Hepatocyte (in vitro differentiated cells): ENCODE measurements around the gene GGA1.

ENCODE experiments used
- CTCF ChIP-seq: fragments of 200-600 bp; sonication (generic); IDR thresholded peaks from 2 replicates; pipeline ENCODE4 v1.5.1; 2016; ENCODE audit warnings: antibody characterized with exemption, mild to moderate bottlenecking; ENCODE audit not compliant: poor library complexity
- EZH2 ChIP-seq: fragments of 200-600 bp; sonication (generic); IDR thresholded peaks from 2 replicates; pipeline ENCODE4 v1.6.1; 2016; ENCODE audit warnings: antibody characterized with exemption, mild to moderate bottlenecking, borderline replicate concordance

GRCh38 chr22:37609240-37610152, 862 bp downstream of the GGA1 start:
- TF ChIP-seq CTCF, result no peak
- TF ChIP-seq EZH2, result no peak
